BJ (cell line): Measurements from ENCODE around the gene PCCB. TPM values are rescaled to one million over a fixed set of nuclear protein-coding genes. Genes with fewer than 3 reads are reported as not detected.

Experiments
- CTCF ChIA-PET: fragments of 350-600 bp; formaldehyde crosslinking; extraction: SDS; loops from one replicate; lab custom pipeline; 2021; ENCODE audit warnings: antibody characterized with exemption, inconsistent platforms; lab: Yijun Ruan, JAX
- POLR2A ChIA-PET: fragments of 300-600 bp; sonication (Branson Sonifier 250); formaldehyde crosslinking; extraction: SDS; loops from one replicate; lab custom pipeline; 2021; ENCODE audit warnings: antibody characterized with exemption; lab: Charles Lee
- DNase-seq: peaks from one replicate; pipeline ENCODE4 v3.0.0-alpha.2; 2011; ENCODE audit warnings: low read depth
- H3K27me3 ChIP-seq: 2 replicates; pipeline ENCODE4 v1.6.0; 2011; ENCODE audit warnings: low read length; ENCODE audit not compliant: control insufficient read depth, insufficient read depth
- H3K36me3 ChIP-seq: 2 replicates; pipeline ENCODE4 v1.5.1; 2011; ENCODE audit warnings: low read length; ENCODE audit not compliant: control insufficient read depth, insufficient read depth
- H3K4me3 ChIP-seq: 2 replicates; pipeline ENCODE4 v1.5.1; 2011; ENCODE audit warnings: low read depth, mild to moderate bottlenecking, control low read depth, low read length
- polyA plus RNA-seq: library from polyadenylated mRNA; depleted of rRNA; stranded (reverse); fragments of >200 nt; gene quantifications from 2 replicates; pipeline ENCODE4 v1.2.3, GENCODE V29; 2011
- TF ChIP-seq, protein P1 (sequence below): IDR thresholded peaks from 2 replicates; pipeline ENCODE4 v1.5.1; 2011; ENCODE audit warnings: low read depth, mild to moderate bottlenecking, control low read depth, inconsistent platforms, low read length, moderate library complexity; ENCODE audit not compliant: insufficient read depth

Gene PCCB
- polyA plus RNA-seq, 1 experiment: 65.0 TPM

DNA sequence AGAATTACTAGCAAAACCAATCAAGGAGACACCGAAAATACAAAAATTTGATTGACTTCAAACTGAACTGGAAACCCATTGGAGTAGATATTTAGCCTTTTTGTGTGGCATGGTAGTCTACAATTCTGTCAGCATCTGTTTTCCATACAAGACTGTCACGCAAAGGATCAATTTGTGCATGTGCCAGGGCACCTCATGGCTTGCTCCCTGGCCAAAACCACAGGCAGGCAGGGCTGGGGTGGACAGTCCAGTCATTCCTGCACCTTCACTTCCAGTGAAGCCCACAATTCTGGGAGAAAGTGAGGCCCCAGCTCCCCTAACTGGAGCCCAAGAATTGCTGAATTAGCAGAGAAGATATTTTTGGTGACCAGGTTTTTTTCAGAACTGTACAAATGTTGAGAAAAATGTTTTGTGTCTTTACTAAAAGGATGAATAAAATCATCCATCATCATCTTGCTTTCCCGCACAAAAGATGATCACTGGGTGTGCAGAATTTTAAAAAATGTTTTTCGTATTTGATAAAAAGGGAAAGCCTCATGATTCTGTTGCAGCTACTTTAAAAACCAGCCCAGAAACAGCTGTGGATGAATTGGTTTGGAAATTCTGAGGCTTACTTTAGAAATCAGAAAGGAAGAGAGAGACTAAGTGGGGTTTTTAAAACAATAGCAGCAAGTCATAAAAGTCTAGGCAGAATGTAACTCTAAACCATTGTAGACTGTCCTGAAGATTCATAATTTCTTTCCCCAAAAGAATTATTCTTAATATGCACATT, 86.4 kb downstream of the PCCB start:
- Histone ChIP-seq H3K4me3 (no peak overlapping the region), H3K27me3 (no peaks in the 10 kb centered on the region), H3K36me3 (no peaks in the 10 kb centered on the region; the same call in none of the 2 replicates)
- CTCF ChIA-PET: interaction anchor here (2.4 kb wide), 1 partner anchor 416 kb away, joined by 10 read pairs; the partner anchor contains the start of gene STAG1
- DNase-seq: peak; percentile 41
- POLR2A ChIA-PET: interaction anchor here (0.6 kb wide), 1 partner anchor 24 kb away, joined by 3 read pairs; no protein-coding TSS in a partner anchor
- TF ChIP-seq, protein P1, sequence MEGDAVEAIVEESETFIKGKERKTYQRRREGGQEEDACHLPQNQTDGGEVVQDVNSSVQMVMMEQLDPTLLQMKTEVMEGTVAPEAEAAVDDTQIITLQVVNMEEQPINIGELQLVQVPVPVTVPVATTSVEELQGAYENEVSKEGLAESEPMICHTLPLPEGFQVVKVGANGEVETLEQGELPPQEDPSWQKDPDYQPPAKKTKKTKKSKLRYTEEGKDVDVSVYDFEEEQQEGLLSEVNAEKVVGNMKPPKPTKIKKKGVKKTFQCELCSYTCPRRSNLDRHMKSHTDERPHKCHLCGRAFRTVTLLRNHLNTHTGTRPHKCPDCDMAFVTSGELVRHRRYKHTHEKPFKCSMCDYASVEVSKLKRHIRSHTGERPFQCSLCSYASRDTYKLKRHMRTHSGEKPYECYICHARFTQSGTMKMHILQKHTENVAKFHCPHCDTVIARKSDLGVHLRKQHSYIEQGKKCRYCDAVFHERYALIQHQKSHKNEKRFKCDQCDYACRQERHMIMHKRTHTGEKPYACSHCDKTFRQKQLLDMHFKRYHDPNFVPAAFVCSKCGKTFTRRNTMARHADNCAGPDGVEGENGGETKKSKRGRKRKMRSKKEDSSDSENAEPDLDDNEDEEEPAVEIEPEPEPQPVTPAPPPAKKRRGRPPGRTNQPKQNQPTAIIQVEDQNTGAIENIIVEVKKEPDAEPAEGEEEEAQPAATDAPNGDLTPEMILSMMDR: no peak

DNA sequence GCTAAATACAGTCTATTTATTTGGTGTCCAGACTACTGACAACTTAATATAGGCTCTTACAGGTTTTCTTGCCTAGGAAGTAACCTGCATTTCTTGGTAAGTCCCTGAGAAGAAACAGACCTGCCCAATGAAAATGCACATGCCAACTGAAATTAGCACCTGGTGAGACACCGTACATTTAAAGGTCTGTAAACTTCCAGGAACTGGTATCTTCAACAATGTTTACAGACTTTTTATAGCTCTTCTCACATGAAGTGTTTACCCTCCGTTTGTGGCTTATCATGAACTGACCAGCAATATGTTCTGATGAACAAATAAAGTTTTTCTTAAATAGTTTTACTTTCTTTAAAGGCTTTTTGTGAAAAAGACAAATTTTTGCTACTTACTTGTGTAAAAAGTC, 93.3 kb downstream of the PCCB start:
- Histone ChIP-seq H3K27me3 (no peaks in the 10 kb centered on the region), H3K36me3 (peaks cover under 1% of the 10 kb centered on the region; the same call in 1 of the 2 replicates), H3K4me3 (no peak overlapping the region)
- POLR2A ChIA-PET: no interaction called here
- no peak for DNase-seq
- CTCF ChIA-PET: no interaction called here
- TF ChIP-seq, protein P1: no peak

DNA sequence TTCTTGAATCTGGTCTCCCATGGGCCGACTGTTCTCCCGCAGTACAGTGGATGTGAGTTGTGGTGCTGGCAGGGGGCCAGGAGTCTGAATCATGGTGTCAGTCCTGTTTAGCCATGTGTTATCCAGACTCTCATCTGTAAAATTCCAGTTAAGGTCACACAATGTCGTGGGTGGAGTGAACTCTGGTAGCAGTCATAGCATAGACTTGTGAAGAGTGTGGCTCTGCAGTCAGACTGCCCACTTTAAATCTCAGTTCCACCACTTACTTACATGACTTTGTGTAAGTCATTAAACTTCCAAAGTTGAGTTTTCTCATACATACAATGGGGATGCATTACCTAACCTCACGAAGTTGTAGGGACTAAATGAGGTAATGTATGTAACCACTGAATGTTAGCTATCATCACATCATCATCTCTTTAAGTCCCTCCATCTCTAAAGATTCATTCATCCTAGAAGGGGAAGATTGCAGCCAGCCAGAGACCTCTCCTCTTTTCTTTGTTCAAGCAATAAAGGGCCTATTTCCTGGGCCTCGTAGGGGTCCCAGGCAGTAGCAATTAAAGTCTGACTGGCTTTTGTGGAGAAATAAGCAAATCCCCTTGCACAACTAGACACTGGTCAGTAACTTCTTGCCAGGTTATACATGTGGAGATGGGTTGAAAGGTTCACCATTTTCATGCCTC, 93.9 kb downstream of the PCCB start:
- DNase-seq: peak; percentile 94
- CTCF ChIA-PET: interaction anchor here (1.3 kb wide), 1 partner anchor 273 kb away, joined by 3 read pairs; no protein-coding TSS in a partner anchor
- TF ChIP-seq, protein P1: no peak
- POLR2A ChIA-PET: no interaction called here
- no peak overlapping the region for H3K4me3 ChIP-seq
- H3K36me3 ChIP-seq: peaks cover 1% of the 10 kb centered on the region; the same call in 1 of the 2 replicates
- H3K27me3 ChIP-seq: no peaks in the 10 kb centered on the region

DNA sequence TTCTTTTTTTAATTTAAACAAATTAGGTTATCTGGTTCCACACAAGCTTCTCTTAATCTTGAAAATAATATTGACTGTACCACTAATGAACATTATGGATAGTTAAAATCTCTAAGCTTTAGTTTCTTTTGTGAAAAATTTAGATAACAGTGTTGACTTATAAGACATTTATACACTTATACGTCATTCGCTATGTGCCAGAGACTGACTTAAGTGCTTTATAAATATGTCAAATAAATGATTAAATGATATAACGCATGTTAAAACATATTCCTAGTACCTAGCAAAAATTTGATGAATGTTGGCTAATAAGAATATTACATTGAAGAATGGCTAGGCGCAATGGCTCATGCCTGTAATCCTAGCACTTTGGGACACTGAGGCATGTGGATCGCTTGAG, 96.3 kb downstream of the PCCB start:
- TF ChIP-seq, protein P1: no peak
- H3K27me3 ChIP-seq: no peaks in the 10 kb centered on the region
- no peak overlapping the region for H3K4me3 ChIP-seq
- CTCF ChIA-PET: interaction anchor here (1.0 kb wide), 1 partner anchor 406 kb away, joined by 3 read pairs; the partner anchor contains the start of gene STAG1
- H3K36me3 ChIP-seq: peaks cover 1% of the 10 kb centered on the region; the same call in 1 of the 2 replicates
- no peak for DNase-seq
- POLR2A ChIA-PET: no interaction called here

GRCh38 chr3:136350132-136350531, 100.0 kb downstream of the PCCB start:
- H3K27me3 ChIP-seq: no peaks in the 10 kb centered on the region
- peak; percentile 80 for DNase-seq
- peaks cover 1% of the 10 kb centered on the region; the same call in 1 of the 2 replicates for H3K36me3 ChIP-seq
- TF ChIP-seq, protein P1: no peak
- ChIA-PET CTCF (interaction anchor here (0.7 to 3.0 kb wide), 3 partner anchors 17 to 402 kb away, joined by 3 to 14 read pairs (median 5); partner anchors contain the start of gene STAG1), POLR2A (interaction anchor here (0.7 kb wide), 1 partner anchor 213 kb away, joined by 6 read pairs; no protein-coding TSS in a partner anchor)
- no peak overlapping the region for H3K4me3 ChIP-seq
